Spinal cord (tissue), 10 donors: ENCODE measurements around the gene RND2. TPM values are rescaled to one million over a fixed set of nuclear protein-coding genes. Genes with fewer than 3 reads are reported as not detected.

Experiments used
- DNase-seq, 6 donors: peaks; one replicate each; pipeline versions ENCODE4 v3.0.0 to v3.0.0-alpha.2; 2013 to 2015; ENCODE audit warnings: low spot score in 6 of 6, low read depth in 4 of 6
- H3K27ac ChIP-seq: one replicate; pipeline ENCODE4 v1.5.1; 2013; ENCODE audit warnings: low read depth, low read length, control low read depth
- H3K27me3 ChIP-seq: one replicate; pipeline ENCODE4 v1.6.1; 2013; ENCODE audit warnings: low read length; ENCODE audit not compliant: control insufficient read depth, insufficient read depth
- H3K36me3 ChIP-seq: one replicate; pipeline ENCODE4 v1.6.1; 2013; ENCODE audit warnings: low read length; ENCODE audit not compliant: control insufficient read depth, insufficient read depth
- H3K4me1 ChIP-seq: one replicate; pipeline ENCODE4 v1.6.1; 2013; ENCODE audit warnings: low read length; ENCODE audit not compliant: control insufficient read depth, insufficient read depth
- H3K4me3 ChIP-seq: one replicate; pipeline ENCODE4 v1.5.1; 2013; ENCODE audit warnings: low read depth, low read length, control low read depth
- H3K9me3 ChIP-seq: one replicate; pipeline ENCODE4 v1.6.1; 2013; ENCODE audit warnings: low read length; ENCODE audit not compliant: control insufficient read depth, insufficient read depth
- WGBS: methylation state at CpG from one replicate; pipeline ENCODE4 v1.1.5; 2013; ENCODE audit warnings: missing lambda C conversion rate; ENCODE audit not compliant: insufficient coverage; 5-methylcytosine and 5-hydroxymethylcytosine counted together
- polyA plus RNA-seq, 2 donors: library from polyadenylated mRNA; unstranded; fragments of 120-200 nt; gene quantifications; one replicate each; pipeline ENCODE4 v1.2.1, GENCODE V29; 2013; ENCODE audit not compliant: insufficient read length in 2 of 2
- total RNA-seq, 2 donors: library from RNA; depleted of rRNA in 1 of 2; stranded (reverse); fragments of 120-200 nt in 1 of 2; fragments of >200 nt in 1 of 2; gene quantifications; one replicate each; pipeline versions ENCODE4 v1.2.3 to v1.2.4, GENCODE V29; 2013 to 2014
- donor health status: healthy.

RND2 gene
- total and polyA plus RNA-seq, 4 donors: 19.2 to 86.9 (median 53.6) TPM

DNA sequence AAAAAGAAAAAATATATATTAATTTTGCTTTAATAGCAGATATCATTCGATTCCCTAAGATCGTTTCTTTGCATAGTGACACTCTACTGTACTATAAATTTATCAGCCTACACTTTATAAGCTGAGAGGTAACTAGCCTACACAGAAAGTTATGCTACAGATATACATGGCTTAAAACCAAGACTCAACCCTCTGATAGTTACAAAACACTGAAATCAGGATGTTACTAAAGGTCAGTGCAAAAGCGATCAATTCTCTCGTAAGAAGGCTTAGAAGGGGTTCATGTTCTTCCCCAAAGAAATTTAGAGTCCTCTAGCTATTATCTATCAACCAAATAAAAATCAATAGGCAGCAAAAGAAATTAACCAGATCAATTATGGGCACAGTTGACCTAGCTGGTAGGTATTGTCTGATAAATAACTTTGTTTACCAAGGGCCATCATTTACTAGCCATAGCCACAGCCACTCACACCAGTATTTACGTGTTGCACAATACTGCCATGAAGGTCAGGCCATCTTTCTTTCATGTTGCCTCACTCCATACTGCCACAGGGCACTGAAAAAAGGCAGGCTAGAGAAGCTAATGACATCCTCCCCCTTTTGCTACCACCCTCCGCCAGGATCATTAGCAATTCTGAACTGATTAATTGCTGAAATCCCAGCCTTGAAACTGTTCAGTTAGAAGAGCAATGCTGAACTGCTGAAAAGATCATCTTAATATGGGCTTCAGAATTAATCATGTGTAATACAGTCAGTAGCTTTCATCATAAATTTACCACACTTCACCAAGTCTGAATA, 43.7 kb downstream of the RND2 start:
- Histone ChIP-seq H3K4me1 (no peaks in the 10 kb centered on the region), H3K27ac (no peak overlapping the region), H3K4me3 (no peak overlapping the region), H3K27me3 (no peaks in the 10 kb centered on the region), H3K36me3 (no peaks in the 10 kb centered on the region), H3K9me3 (no peaks in the 10 kb centered on the region)
- DNase-seq: peak in 1 of 6 donors; percentile 51
- WGBS: 86% methylated on average over 3 of the region's 6 CpGs

DNA sequence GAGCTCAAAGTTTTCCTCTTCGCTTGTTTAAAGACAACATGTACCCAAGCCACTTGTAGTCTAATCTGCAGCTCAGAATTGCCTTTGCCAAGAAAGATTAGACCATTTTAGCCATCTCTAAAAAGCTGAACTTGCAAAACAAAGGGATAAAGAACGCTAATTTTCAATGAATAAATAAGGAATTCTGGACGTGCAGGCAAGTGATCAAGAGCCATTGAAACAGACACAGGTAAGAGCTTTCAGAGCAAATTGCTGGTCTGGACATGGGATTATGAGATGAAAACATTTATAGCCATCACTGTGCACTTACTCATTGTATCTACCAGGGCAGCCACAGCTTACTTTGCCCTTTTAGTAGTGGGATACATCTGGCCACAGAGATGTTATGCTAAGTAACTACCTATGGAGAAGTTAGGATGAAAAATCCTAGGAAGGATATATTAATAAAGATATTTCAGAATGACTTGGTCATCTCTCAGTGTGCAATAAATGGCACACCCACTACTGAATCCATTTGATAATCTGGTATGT, 44.4 kb downstream of the RND2 start:
- H3K4me3 ChIP-seq: no peak overlapping the region

GRCh38 chr17:43070257-43070656, 45.2 kb downstream of the RND2 start:
- Histone ChIP-seq H3K4me3 (no peak overlapping the region), H3K27ac (no peak overlapping the region), H3K4me1 (no peaks in the 10 kb centered on the region), H3K9me3 (no peaks in the 10 kb centered on the region), H3K36me3 (no peaks in the 10 kb centered on the region), H3K27me3 (no peaks in the 10 kb centered on the region)
- WGBS: no CpG with 5 or more reads among the region's 1 CpG
- DNase-seq: no peak

More for the DNA sequence above, 44.4 kb downstream of the RND2 start:
- no peaks in the 10 kb centered on the region for H3K27me3 ChIP-seq
- H3K27ac ChIP-seq: no peak overlapping the region
- WGBS: 45% methylated on average over 3 of the region's 3 CpGs
- no peak for DNase-seq
- no peaks in the 10 kb centered on the region for H3K9me3 ChIP-seq
- H3K36me3 ChIP-seq: no peaks in the 10 kb centered on the region
- no peaks in the 10 kb centered on the region for H3K4me1 ChIP-seq

GRCh38 chr17:43070872-43071271, 45.8 kb downstream of the RND2 start:
- Histone ChIP-seq H3K36me3 (no peaks in the 10 kb centered on the region), H3K4me1 (no peaks in the 10 kb centered on the region), H3K4me3 (no peak overlapping the region), H3K27ac (no peak overlapping the region), H3K9me3 (no peaks in the 10 kb centered on the region), H3K27me3 (no peaks in the 10 kb centered on the region)
- DNase-seq: no peak
- 67% methylated on average over 1 of the region's 1 CpG for WGBS

GRCh38 chr17:43074869-43075268, 49.8 kb downstream of the RND2 start:
- no peak overlapping the region for H3K27ac ChIP-seq
- WGBS: 100% methylated on average over 2 of the region's 4 CpGs
- H3K27me3 ChIP-seq: no peaks in the 10 kb centered on the region
- no peaks in the 10 kb centered on the region for H3K36me3 ChIP-seq
- H3K9me3 ChIP-seq: no peaks in the 10 kb centered on the region
- H3K4me1 ChIP-seq: no peaks in the 10 kb centered on the region
- H3K4me3 ChIP-seq: no peak overlapping the region
- DNase-seq: no peak

- Histone ChIP-seq H3K4me3 (no peak overlapping the region), H3K27me3 (no peaks in the 10 kb centered on the region), H3K27ac (no peak overlapping the region), H3K4me1 (no peaks in the 10 kb centered on the region), H3K9me3 (no peaks in the 10 kb centered on the region), H3K36me3 (no peaks in the 10 kb centered on the region)
- WGBS: 80% methylated on average over 1 of the region's 1 CpG
- no peak for DNase-seq
These were observed 54.7 kb downstream of the RND2 start for GRCh38 chr17:43079641-43080302.

Other genes with a start within 250 kb of the RND2 start
- 10 to 100 TPM in 1 of 2 donors, 1 to 10 TPM in 1; 3.5 to 11.2 TPM for gene WNK4, start 244.6 kb upstream of the RND2 start, total RNA-seq
- gene WNK4, start 244.6 kb upstream of the RND2 start, polyA plus RNA-seq: 10 to 100 TPM in 1 of 2 donors, 1 to 10 TPM in 1; 1.9 to 14.1 TPM
- 100 to 1,000 TPM in 1 of 2 donors, 10 to 100 TPM in 1; 83.3 to 152 TPM for gene COA3, start 226.5 kb upstream of the RND2 start, total RNA-seq
- 100 to 1,000 TPM; 126 to 127 TPM for gene COA3, start 226.5 kb upstream of the RND2 start, polyA plus RNA-seq
- 1 to 10 TPM in 1 of 2 donors, under 1 TPM in 1; 0.50 to 1.3 TPM for gene CNTD1, start 226.4 kb upstream of the RND2 start, total RNA-seq
- gene CNTD1, start 226.4 kb upstream of the RND2 start, polyA plus RNA-seq: 1 to 10 TPM; 1.3 to 2.8 TPM
- 10 to 100 TPM; 72.9 to 87.0 TPM for gene BECN1, start 200.9 kb upstream of the RND2 start, total RNA-seq
- 10 to 100 TPM; 60.5 to 65.1 TPM for gene BECN1, start 200.9 kb upstream of the RND2 start, polyA plus RNA-seq
- gene PSME3, start 191.8 kb upstream of the RND2 start, total RNA-seq: 10 to 100 TPM; 55.8 to 59.2 TPM
- 10 to 100 TPM; 96.6 to 98.5 TPM for gene PSME3, start 191.8 kb upstream of the RND2 start, polyA plus RNA-seq
- gene AOC2, start 180.7 kb upstream of the RND2 start, total RNA-seq: 1 to 10 TPM; 1.2 to 1.3 TPM
- 1 to 10 TPM; 3.3 to 4.1 TPM for gene AOC2, start 180.7 kb upstream of the RND2 start, polyA plus RNA-seq
- gene AOC3, start 174.0 kb upstream of the RND2 start, total RNA-seq: 1 to 10 TPM; 2.7 to 6.2 TPM
- 1 to 10 TPM; 2.9 to 3.0 TPM for gene AOC3, start 174.0 kb upstream of the RND2 start, polyA plus RNA-seq
- gene G6PC1, start 124.4 kb upstream of the RND2 start, total RNA-seq: under 1 TPM in 1 of 2 donors, not detected in 1; 0.06 TPM
- under 1 TPM; 0.05 to 0.11 TPM for gene G6PC1, start 124.4 kb upstream of the RND2 start, polyA plus RNA-seq
- gene AARSD1, start 60.8 kb upstream of the RND2 start, total RNA-seq: 10 to 100 TPM; 20.8 to 34.6 TPM
- 10 to 100 TPM; 69.2 to 91.2 TPM for gene AARSD1, start 60.8 kb upstream of the RND2 start, polyA plus RNA-seq
- gene PTGES3L, start 45.2 kb upstream of the RND2 start, total RNA-seq: 1 to 10 TPM; 1.5 to 1.8 TPM
- 1 to 10 TPM; 6.6 to 8.2 TPM for gene PTGES3L, start 45.2 kb upstream of the RND2 start, polyA plus RNA-seq
- 10 to 100 TPM; 12.2 to 12.5 TPM for gene RUNDC1, start 44.7 kb upstream of the RND2 start, total RNA-seq
- gene RUNDC1, start 44.7 kb upstream of the RND2 start, polyA plus RNA-seq: 10 to 100 TPM; 21.0 to 21.3 TPM
- 1,000 to 10,000 TPM in 1 of 2 donors, 100 to 1,000 TPM in 1; 670 to 1,375 TPM for gene RPL27, start 26.8 kb upstream of the RND2 start, total RNA-seq
- gene RPL27, start 26.8 kb upstream of the RND2 start, polyA plus RNA-seq: 1,000 to 10,000 TPM in 1 of 2 donors, 100 to 1,000 TPM in 1; 939 to 1,002 TPM
- gene IFI35, start 18.4 kb upstream of the RND2 start, total RNA-seq: 10 to 100 TPM in 1 of 2 donors, 1 to 10 TPM in 1; 8.5 to 32.5 TPM
- 10 to 100 TPM in 1 of 2 donors, 1 to 10 TPM in 1; 9.2 to 12.9 TPM for gene IFI35, start 18.4 kb upstream of the RND2 start, polyA plus RNA-seq
- gene VAT1, start 2.8 kb upstream of the RND2 start, total RNA-seq: 100 to 1,000 TPM in 1 of 2 donors, 10 to 100 TPM in 1; 80.8 to 139 TPM
- 100 to 1,000 TPM; 225 to 239 TPM for gene VAT1, start 2.8 kb upstream of the RND2 start, polyA plus RNA-seq
- gene BRCA1, start 100.1 kb downstream of the RND2 start, total RNA-seq: 10 to 100 TPM; 11.7 to 16.2 TPM
- 1 to 10 TPM; 8.5 to 9.1 TPM for gene BRCA1, start 100.1 kb downstream of the RND2 start, polyA plus RNA-seq
- gene NBR1, start 146.0 kb downstream of the RND2 start, total RNA-seq: 100 to 1,000 TPM in 1 of 2 donors, 10 to 100 TPM in 1; 93.8 to 104 TPM
- 10 to 100 TPM; 79.3 to 86.7 TPM for gene NBR1, start 146.0 kb downstream of the RND2 start, polyA plus RNA-seq
- gene TMEM106A, start 186.6 kb downstream of the RND2 start, total RNA-seq: 1 to 10 TPM; 2.6 to 6.9 TPM
- gene TMEM106A, start 186.6 kb downstream of the RND2 start, polyA plus RNA-seq: 1 to 10 TPM; 2.3 to 5.9 TPM
- under 1 TPM in 1 of 2 donors, not detected in 1; 0.55 TPM for gene CCDC200, start 203.4 kb downstream of the RND2 start, total RNA-seq
- 10 to 100 TPM in 1 of 2 donors, 1 to 10 TPM in 1; 4.4 to 11.0 TPM for gene CCDC200, start 203.4 kb downstream of the RND2 start, polyA plus RNA-seq
- gene RNU2-1, start 208.7 kb downstream of the RND2 start, total RNA-seq: not detected
- gene RNU2-1, start 208.7 kb downstream of the RND2 start, polyA plus RNA-seq: 1 to 10 TPM in 1 of 2 donors, not detected in 1; 1.2 TPM